Testis (tissue), 2 donors: Measurements from ENCODE around the gene SHISAL1.

Experiments
- POLR2A ChIP-seq: fragments of 450-650 bp; IDR thresholded peaks from one replicate; pipeline ENCODE4 v1.6.1; 2017; ENCODE audit warnings: antibody characterized with exemption, mild to moderate bottlenecking, moderate library complexity
- TF ChIP-seq, protein P1 (sequence below), 3 experiments: fragments of 450-650 bp in 2 of 3; fragments of 200-600 bp in 1 of 3; sonication (generic) in 1 of 3; IDR thresholded peaks; one replicate each; pipeline ENCODE4 v1.5.1; 2016 to 2019; ENCODE audit warnings: antibody characterized with exemption in 3 of 3, mild to moderate bottlenecking in 2 of 3, moderate library complexity in 1 of 3

- TF ChIP-seq, protein P1, sequence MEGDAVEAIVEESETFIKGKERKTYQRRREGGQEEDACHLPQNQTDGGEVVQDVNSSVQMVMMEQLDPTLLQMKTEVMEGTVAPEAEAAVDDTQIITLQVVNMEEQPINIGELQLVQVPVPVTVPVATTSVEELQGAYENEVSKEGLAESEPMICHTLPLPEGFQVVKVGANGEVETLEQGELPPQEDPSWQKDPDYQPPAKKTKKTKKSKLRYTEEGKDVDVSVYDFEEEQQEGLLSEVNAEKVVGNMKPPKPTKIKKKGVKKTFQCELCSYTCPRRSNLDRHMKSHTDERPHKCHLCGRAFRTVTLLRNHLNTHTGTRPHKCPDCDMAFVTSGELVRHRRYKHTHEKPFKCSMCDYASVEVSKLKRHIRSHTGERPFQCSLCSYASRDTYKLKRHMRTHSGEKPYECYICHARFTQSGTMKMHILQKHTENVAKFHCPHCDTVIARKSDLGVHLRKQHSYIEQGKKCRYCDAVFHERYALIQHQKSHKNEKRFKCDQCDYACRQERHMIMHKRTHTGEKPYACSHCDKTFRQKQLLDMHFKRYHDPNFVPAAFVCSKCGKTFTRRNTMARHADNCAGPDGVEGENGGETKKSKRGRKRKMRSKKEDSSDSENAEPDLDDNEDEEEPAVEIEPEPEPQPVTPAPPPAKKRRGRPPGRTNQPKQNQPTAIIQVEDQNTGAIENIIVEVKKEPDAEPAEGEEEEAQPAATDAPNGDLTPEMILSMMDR (IDR thresholded peaks at IDR 0.05) = no peak
- TF ChIP-seq POLR2A = no peak
Observed at GRCh38 chr22:44244265-44244822, 68.4 kb downstream of the SHISAL1 start.
